HFF-Myc (cell line): Measurements from ENCODE around the gene RSPH6A.

Source experiments
- DNase-seq: peaks from one replicate; pipeline ENCODE4 v3.0.0-alpha.2; 2011; ENCODE audit warnings: low read depth; ENCODE audit errors: extremely low read depth
- H3K4me3 ChIP-seq: replicated peaks from 2 replicates; pipeline ENCODE4 v1.5.1; 2011; ENCODE audit warnings: low read depth, mild to moderate bottlenecking, control low read depth, low read length
- CTCF ChIP-seq: IDR thresholded peaks from 2 replicates; pipeline ENCODE4 v1.5.1; 2012; ENCODE audit warnings: mild to moderate bottlenecking, low read depth, low read length, control low read depth; ENCODE audit errors: missing control alignments

The RSPH6A gene

GRCh38 chr19:45747513-45747912, 67.6 kb downstream of the RSPH6A start:
- no peak for TF ChIP-seq CTCF
- no peak overlapping the region for H3K4me3 ChIP-seq
- DNase-seq, result no peak

- TF ChIP-seq CTCF, result no peak
- DNase-seq, result no peak
- H3K4me3 ChIP-seq, result no peak overlapping the region
These were observed 68.2 kb downstream of the RSPH6A start for GRCh38 chr19:45746866-45747265.
